Measurements from ENCODE around the gene NPPA.

DNA sequence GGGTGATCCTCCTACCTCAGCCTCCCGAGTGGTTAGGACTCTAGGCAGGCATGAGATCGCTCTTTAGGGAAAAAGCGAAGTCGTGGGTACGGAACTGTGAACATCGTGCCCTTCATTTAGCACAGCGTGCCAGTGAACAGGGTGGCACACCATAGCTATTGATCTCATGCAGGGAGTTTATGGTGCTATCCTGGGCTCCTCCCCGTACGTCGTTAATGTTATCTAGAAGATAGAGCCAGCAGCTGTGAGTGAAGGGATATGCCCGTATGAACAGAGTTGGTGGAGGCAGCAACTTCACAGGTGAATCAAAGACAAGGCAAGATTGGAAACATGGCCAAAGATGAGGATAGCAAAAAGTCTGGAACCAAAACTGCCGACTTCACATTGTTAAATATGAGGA is 30.4 kb downstream of the NPPA start:
- TF ChIP-seq, protein P1, sequence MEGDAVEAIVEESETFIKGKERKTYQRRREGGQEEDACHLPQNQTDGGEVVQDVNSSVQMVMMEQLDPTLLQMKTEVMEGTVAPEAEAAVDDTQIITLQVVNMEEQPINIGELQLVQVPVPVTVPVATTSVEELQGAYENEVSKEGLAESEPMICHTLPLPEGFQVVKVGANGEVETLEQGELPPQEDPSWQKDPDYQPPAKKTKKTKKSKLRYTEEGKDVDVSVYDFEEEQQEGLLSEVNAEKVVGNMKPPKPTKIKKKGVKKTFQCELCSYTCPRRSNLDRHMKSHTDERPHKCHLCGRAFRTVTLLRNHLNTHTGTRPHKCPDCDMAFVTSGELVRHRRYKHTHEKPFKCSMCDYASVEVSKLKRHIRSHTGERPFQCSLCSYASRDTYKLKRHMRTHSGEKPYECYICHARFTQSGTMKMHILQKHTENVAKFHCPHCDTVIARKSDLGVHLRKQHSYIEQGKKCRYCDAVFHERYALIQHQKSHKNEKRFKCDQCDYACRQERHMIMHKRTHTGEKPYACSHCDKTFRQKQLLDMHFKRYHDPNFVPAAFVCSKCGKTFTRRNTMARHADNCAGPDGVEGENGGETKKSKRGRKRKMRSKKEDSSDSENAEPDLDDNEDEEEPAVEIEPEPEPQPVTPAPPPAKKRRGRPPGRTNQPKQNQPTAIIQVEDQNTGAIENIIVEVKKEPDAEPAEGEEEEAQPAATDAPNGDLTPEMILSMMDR (IDR thresholded peaks at IDR 0.05 in 2 of 3, conservative IDR thresholded peaks at IDR 0.05 in 1 of 3; ENCODE audit: borderline replicate concordance in 1 of 3, insufficient read depth in 1 of 3, low read depth in 2 of 3, low read length in 2 of 3) = no peak
- no peak for TF ChIP-seq POLR2A (IDR thresholded peaks at IDR 0.05; ENCODE audit: borderline replicate concordance, extremely low read depth, insufficient read depth, insufficient read length)
- TF ChIP-seq CEBPB (IDR thresholded peaks at IDR 0.05; ENCODE audit: low read depth) = no peak
- TF ChIP-seq FOSL1 (IDR thresholded peaks at IDR 0.05; ENCODE audit: low read depth) = no peak
- no peak for TF ChIP-seq TCF7L2 (IDR thresholded peaks at IDR 0.05; ENCODE audit: borderline replicate concordance, extremely low read depth, insufficient read depth, insufficient read length)
- TF ChIP-seq ELF1 (IDR thresholded peaks at IDR 0.05; ENCODE audit: borderline replicate concordance, low read depth) = no peak
- no peak for TF ChIP-seq ZNF274 (IDR thresholded peaks at IDR 0.05; ENCODE audit: low read depth, low read length)
- no peak for TF ChIP-seq SRF (IDR thresholded peaks at IDR 0.05; ENCODE audit: low read depth)
